Ishikawa (cell line): ENCODE data around the gene CLPTM1L.

Experiments used
- CEBPB ChIP-seq: IDR thresholded peaks from 2 replicates; pipeline ENCODE4 v1.6.1; 2012
- CREB1 ChIP-seq: IDR thresholded peaks from 2 replicates; pipeline ENCODE4 v1.6.1; 2012; ENCODE audit warnings: low read depth
- EP300 ChIP-seq: IDR thresholded peaks from 2 replicates; pipeline ENCODE4 v1.6.1; 2012; ENCODE audit warnings: borderline replicate concordance
- FOXM1 ChIP-seq: IDR thresholded peaks from 2 replicates; pipeline ENCODE4 v1.6.1; 2012; ENCODE audit warnings: low read depth, borderline replicate concordance
- NFIC ChIP-seq: IDR thresholded peaks from 2 replicates; pipeline ENCODE4 v1.6.1; 2012
- RAD21 ChIP-seq: IDR thresholded peaks from 2 replicates; pipeline ENCODE4 v1.6.1; 2012; ENCODE audit warnings: low read depth
- TAF1 ChIP-seq: IDR thresholded peaks from 2 replicates; pipeline ENCODE4 v1.6.1; 2012; ENCODE audit warnings: low read depth, mild to moderate bottlenecking
- TCF12 ChIP-seq: IDR thresholded peaks from 2 replicates; pipeline ENCODE4 v1.6.1; 2012; ENCODE audit warnings: low read depth
- USF1 ChIP-seq: IDR thresholded peaks from 2 replicates; pipeline ENCODE4 v1.6.1; 2012
- YY1 ChIP-seq: IDR thresholded peaks from 2 replicates; pipeline ENCODE4 v1.6.1; 2012; ENCODE audit warnings: low read depth
- ZBTB7A ChIP-seq: IDR thresholded peaks from 2 replicates; pipeline ENCODE4 v1.6.1; 2012; ENCODE audit warnings: low read depth
- TF ChIP-seq, protein P1 (sequence below): IDR thresholded peaks from 2 replicates; pipeline ENCODE4 v1.6.1; 2012

- TF ChIP-seq CREB1 (no peak), TCF12 (no peak), ZBTB7A (no peak), RAD21 (no peak), TAF1 (no peak), EP300 (no peak), NFIC (no peak), YY1 (no peak), FOXM1 (no peak), CEBPB (no peak), USF1 (no peak)
- TF ChIP-seq, protein P1, sequence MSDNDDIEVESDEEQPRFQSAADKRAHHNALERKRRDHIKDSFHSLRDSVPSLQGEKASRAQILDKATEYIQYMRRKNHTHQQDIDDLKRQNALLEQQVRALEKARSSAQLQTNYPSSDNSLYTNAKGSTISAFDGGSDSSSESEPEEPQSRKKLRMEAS: no peak
Observed at GRCh38 chr5:1277331-1277730, 67.6 kb downstream of the CLPTM1L start.
